Thymus (tissue), 14 donors: Measurements from ENCODE around the gene M1AP. TPM values are rescaled to one million over a fixed set of nuclear protein-coding genes. Genes with fewer than 3 reads are reported as not detected.

Experiments used
- DNase-seq, 9 donors: peaks; one replicate each; pipeline ENCODE4 v3.0.0-alpha.2; 2013; ENCODE audit warnings: low spot score in 9 of 9, low read depth in 6 of 9, missing footprints in 1 of 9
- H3K27ac ChIP-seq, 2 donors: one replicate each; pipeline ENCODE4 v1.5.1; 2013; ENCODE audit warnings: control low read depth in 1 of 2, low read depth in 1 of 2, low read length in 1 of 2, mild to moderate bottlenecking in 1 of 2, moderate library complexity in 1 of 2
- H3K27me3 ChIP-seq, 2 donors: one replicate each; pipeline ENCODE4 v1.5.1; 2013; ENCODE audit warnings: low read length in 1 of 2; ENCODE audit not compliant: control insufficient read depth in 2 of 2, insufficient read depth in 1 of 2
- H3K36me3 ChIP-seq, 2 donors: one replicate each; pipeline ENCODE4 v1.5.1; 2013; ENCODE audit warnings: low read length in 1 of 2, mild to moderate bottlenecking in 1 of 2, moderate library complexity in 1 of 2; ENCODE audit not compliant: control insufficient read depth in 2 of 2, insufficient read depth in 2 of 2
- H3K4me1 ChIP-seq, 2 donors: one replicate each; pipeline ENCODE4 v1.5.1; 2013; ENCODE audit warnings: low read length in 2 of 2; ENCODE audit not compliant: control insufficient read depth in 2 of 2, insufficient read depth in 2 of 2
- H3K4me3 ChIP-seq, 2 donors: one replicate each; pipeline ENCODE4 v1.5.1; 2013; ENCODE audit warnings: low read length in 2 of 2, control low read depth in 1 of 2, mild to moderate bottlenecking in 1 of 2
- H3K9me3 ChIP-seq, 2 donors: one replicate each; pipeline ENCODE4 v1.5.1; 2013; ENCODE audit warnings: low read length in 1 of 2, mild to moderate bottlenecking in 1 of 2; ENCODE audit not compliant: control insufficient read depth in 2 of 2, insufficient read depth in 1 of 2
- WGBS: extraction: QIAGEN DNeasy Blood & Tissue Kit; methylation state at CpG from one replicate; pipeline ENCODE4 v1.1.7; 2013; 5-methylcytosine and 5-hydroxymethylcytosine counted together
- long read RNA-seq, 10 donors: transcript quantifications; one replicate each; lab custom pipeline, GENCODE V29; 2026
- polyA plus RNA-seq: library from polyadenylated mRNA; stranded (reverse); fragments of 200-250 nt; gene quantifications from one replicate; pipeline ENCODE4 v1.2.3, GENCODE V29; 2013
- total RNA-seq: library from RNA; stranded (reverse); fragments of 120-200 nt; gene quantifications from one replicate; pipeline ENCODE4 v1.2.4, GENCODE V29; 2013
- donor health status: healthy.

M1AP gene, protein sequence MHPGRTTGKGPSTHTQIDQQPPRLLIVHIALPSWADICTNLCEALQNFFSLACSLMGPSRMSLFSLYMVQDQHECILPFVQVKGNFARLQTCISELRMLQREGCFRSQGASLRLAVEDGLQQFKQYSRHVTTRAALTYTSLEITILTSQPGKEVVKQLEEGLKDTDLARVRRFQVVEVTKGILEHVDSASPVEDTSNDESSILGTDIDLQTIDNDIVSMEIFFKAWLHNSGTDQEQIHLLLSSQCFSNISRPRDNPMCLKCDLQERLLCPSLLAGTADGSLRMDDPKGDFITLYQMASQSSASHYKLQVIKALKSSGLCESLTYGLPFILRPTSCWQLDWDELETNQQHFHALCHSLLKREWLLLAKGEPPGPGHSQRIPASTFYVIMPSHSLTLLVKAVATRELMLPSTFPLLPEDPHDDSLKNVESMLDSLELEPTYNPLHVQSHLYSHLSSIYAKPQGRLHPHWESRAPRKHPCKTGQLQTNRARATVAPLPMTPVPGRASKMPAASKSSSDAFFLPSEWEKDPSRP
- total RNA-seq (0.94 TPM), polyA plus RNA-seq (0.55 TPM)
- long read RNA-seq, donor 1 = 0 reads
- long read RNA-seq, donor 2 = 0 reads
- long read RNA-seq, donor 3 = 0 reads
- long read RNA-seq, donor 4 = 0 reads
- long read RNA-seq, donor 5 = 0 reads
- long read RNA-seq, donor 6 = 0 reads
- long read RNA-seq, donor 7 = 0 reads
- long read RNA-seq, donor 8 = 0 reads
- long read RNA-seq, donor 9 = 0 reads
- long read RNA-seq, donor 10 = 0 reads

DNA sequence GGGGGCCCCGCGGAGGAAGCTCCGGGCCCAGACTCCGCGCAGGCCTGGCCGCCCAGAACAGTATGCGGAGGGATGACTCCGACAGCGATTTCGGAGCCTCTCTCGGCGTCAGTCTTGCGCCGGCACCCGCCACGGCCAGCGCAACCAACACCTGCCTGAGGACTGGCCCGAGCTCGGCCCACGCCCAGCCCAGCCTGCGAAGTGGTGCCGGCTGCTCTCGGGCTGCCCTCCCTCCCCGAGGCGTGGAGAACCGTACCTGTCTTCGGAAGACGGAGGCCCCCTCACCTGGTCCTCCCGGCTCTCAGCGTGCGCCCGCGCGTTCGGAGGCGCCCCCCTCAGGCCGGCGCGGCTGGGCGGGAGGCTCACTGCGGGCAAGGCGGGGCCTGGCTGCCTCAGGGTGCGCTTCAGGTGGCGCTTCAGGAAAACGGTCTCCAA lies at the start of gene M1AP:
Gene M1AP (minus strand): TSS at position 322 of the 435 bp plus-strand sequence. CDS start 8,055 bp downstream, outside the sequence.
- WGBS = 22% methylated on average over 45 of the region's 45 CpGs
- DNase-seq = peak in 2 of 9 donors; percentile 12 to 18
- Histone ChIP-seq H3K27me3 (peaks cover 9 to 22% of the 10 kb centered on the region in 2 donors), H3K4me1 (peaks cover 0 to 4% of the 10 kb centered on the region in 2 donors), H3K36me3 (no peaks in the 10 kb centered on the region), H3K4me3 (peak within 1 kb of the TSS in 1 of 2 donors; percentile 18), H3K9me3 (no peaks in the 10 kb centered on the region), H3K27ac (no peak within 1 kb of the TSS)

DNA sequence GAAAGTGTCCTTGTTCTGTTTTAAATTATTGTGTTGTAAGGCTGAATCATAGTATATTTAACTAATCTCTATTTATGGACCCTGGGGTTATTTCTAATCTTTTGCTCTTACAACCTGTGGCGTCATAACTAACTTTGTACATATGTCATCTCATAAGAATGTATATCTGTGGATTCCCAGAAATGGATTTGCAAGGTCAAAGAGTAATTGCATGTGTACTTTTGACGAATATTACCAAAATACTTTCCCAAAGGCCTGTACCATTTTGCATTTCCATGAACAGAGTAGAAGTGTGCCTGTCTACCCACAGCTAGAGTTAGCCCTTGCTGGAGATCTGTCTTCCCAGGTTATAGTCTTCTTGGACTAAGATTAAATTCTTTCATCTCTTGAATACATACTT lies 48.7 kb upstream of the M1AP start:
- peaks cover 0 to 4% of the 10 kb centered on the region in 2 donors for H3K4me1 ChIP-seq
- no peak for DNase-seq
- no peaks in the 10 kb centered on the region for H3K27me3 ChIP-seq
- H3K36me3 ChIP-seq = no peaks in the 10 kb centered on the region
- WGBS = 94% methylated on average over 2 of the region's 2 CpGs
- no peak overlapping the region for H3K27ac ChIP-seq
- no peak overlapping the region for H3K4me3 ChIP-seq
- H3K9me3 ChIP-seq = no peaks in the 10 kb centered on the region

DNA sequence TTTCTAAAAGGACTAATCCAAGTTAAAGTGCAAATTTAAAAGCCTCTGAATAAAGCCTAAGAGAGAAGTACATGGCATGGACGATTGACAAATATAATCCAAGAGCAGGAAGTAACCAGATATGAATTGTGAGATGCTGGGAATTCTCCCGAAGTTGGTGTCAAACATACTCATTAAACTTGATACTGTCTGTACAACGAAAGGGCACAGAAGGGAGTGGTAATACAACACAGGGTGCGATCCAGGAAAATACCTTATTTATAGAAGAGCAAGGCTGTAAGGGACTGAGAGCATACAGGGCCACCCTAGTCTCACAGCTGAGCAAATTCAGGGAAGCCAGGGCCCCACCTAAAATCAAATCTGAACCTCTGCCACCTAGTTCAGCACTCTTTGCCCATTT lies 47.5 kb upstream of the M1AP start:
- DNase-seq = no peak
- Histone ChIP-seq H3K4me3 (no peak overlapping the region), H3K27ac (no peak overlapping the region), H3K36me3 (no peaks in the 10 kb centered on the region), H3K27me3 (no peaks in the 10 kb centered on the region), H3K4me1 (peaks cover 0 to 4% of the 10 kb centered on the region in 2 donors), H3K9me3 (no peaks in the 10 kb centered on the region)
- 92% methylated on average over 4 of the region's 4 CpGs for WGBS

DNA sequence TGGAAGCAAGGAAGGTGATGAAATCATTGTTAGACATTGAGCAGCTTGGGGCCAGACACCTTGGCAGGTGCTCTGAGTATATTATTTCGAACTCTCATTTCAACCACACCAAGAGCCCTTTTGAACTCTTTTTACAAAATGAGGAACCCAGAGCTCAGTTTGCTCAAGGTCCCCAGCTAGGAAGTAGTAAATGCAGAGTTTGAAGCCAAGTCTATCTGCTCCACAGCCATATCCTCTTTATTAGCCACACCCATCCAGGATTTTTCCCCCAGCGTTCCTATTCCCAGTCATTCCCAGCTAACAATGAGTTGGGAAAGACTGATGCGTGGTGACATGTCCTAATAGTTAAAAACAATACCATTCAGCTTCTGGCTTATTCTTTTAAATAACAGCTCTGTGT lies 46.2 kb upstream of the M1AP start:
- no peaks in the 10 kb centered on the region for H3K27me3 ChIP-seq
- H3K27ac ChIP-seq = no peak overlapping the region
- 36% methylated on average over 3 of the region's 3 CpGs for WGBS
- peak in 1 of 9 donors; percentile 23 for DNase-seq
- H3K36me3 ChIP-seq = no peaks in the 10 kb centered on the region
- H3K4me1 ChIP-seq = peaks cover 0 to 4% of the 10 kb centered on the region in 2 donors
- no peak overlapping the region for H3K4me3 ChIP-seq
- no peaks in the 10 kb centered on the region for H3K9me3 ChIP-seq

DNA sequence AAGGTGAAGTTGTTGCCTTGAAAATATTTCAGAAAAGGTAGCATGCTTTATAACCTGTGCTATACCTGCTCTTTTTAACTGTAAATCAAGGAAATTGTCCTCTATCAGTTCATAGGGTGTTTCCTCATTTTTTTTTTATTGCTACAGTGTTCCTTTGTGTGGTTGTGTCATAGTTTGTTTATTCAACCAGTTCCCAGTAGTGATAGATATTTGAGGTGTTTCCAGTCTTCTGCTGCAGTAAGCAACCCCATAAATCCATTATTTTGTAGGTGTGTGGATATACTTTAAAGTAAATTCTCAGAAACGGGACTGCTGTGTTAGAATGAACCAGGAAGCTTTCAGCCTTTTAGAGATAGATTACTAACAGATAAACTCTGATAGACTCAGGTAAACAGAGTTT lies 45.5 kb upstream of the M1AP start:
- Histone ChIP-seq H3K9me3 (no peaks in the 10 kb centered on the region), H3K4me1 (peaks cover 0 to 4% of the 10 kb centered on the region in 2 donors), H3K36me3 (no peaks in the 10 kb centered on the region), H3K4me3 (no peak overlapping the region), H3K27me3 (no peaks in the 10 kb centered on the region), H3K27ac (no peak overlapping the region)
- DNase-seq = no peak
- WGBS = 66% methylated on average over 1 of the region's 1 CpG

DNA sequence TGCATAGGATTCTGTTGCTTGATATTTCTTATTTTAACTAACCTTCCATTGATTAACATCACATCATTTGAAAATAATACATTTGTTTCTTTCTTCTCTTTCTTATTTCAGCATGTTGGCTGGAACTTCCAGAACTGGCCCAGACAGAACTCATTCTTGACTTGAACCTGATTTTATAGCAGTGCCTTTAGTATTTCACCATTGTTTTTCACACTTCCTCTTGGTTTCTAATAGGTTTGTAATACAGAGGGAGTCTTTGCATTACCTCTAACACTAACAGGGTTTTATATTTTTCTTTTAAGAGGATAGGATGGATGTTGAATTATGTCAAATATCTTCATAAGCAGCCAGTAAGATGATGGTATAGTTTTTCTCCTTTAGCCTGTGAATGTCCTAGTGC lies 45.1 kb upstream of the M1AP start:
- no peaks in the 10 kb centered on the region for H3K36me3 ChIP-seq
- no peak overlapping the region for H3K27ac ChIP-seq
- DNase-seq = no peak
- peaks cover 0 to 4% of the 10 kb centered on the region in 2 donors for H3K4me1 ChIP-seq
- no peaks in the 10 kb centered on the region for H3K9me3 ChIP-seq
- H3K27me3 ChIP-seq = no peaks in the 10 kb centered on the region
- H3K4me3 ChIP-seq = no peak overlapping the region

DNA sequence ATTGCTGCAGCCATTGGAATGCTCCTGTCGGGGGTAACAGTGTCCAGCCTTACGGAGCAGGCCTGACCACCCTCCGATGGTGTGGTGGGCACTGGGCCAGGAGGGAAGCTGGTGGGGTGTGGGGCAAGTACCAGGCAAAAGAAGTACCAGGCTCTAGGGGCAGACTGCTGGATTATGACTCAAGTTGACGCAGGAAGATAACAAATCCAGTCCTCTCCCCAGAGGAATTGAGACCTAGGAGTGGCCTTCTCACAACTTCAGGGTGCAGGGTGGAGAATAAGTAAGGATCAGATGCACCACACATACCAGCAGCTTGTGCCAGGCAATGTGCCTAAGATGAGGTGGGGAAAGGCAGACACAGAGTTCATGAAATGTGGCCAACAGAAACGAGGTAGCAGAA lies 43.8 kb upstream of the M1AP start:
- H3K27me3 ChIP-seq = no peaks in the 10 kb centered on the region
- peaks cover 0 to 4% of the 10 kb centered on the region in 2 donors for H3K4me1 ChIP-seq
- H3K27ac ChIP-seq = no peak overlapping the region
- no peak for DNase-seq
- H3K9me3 ChIP-seq = no peaks in the 10 kb centered on the region
- H3K4me3 ChIP-seq = no peak overlapping the region
- 97% methylated on average over 5 of the region's 5 CpGs for WGBS
- H3K36me3 ChIP-seq = no peaks in the 10 kb centered on the region

DNA sequence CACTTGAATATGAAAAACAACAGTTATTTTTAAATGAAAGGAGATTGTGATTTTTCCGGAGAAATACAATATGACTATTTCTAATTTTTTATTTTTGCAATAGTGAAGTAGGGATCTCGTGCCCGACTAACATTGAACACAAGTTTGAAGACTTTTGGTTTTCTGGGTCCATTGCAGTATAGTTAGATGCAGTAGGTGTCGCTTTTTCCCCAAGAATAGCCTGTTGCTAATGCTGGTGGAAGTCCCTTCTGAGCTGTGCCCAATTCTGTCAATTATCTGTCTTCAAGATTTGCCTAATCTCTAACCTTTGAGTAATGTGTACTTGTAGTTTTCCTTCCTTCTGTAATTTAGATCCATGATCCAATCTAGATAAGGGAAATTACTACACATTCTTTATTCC lies 42.4 kb upstream of the M1AP start:
- no peak overlapping the region for H3K27ac ChIP-seq
- WGBS = 10% methylated on average over 4 of the region's 4 CpGs
- H3K9me3 ChIP-seq = no peaks in the 10 kb centered on the region
- H3K27me3 ChIP-seq = no peaks in the 10 kb centered on the region
- H3K4me1 ChIP-seq = peaks cover 0 to 4% of the 10 kb centered on the region in 2 donors
- no peak overlapping the region for H3K4me3 ChIP-seq
- H3K36me3 ChIP-seq = no peaks in the 10 kb centered on the region
- DNase-seq = peak; percentile 9 to 72 (median 34)

DNA sequence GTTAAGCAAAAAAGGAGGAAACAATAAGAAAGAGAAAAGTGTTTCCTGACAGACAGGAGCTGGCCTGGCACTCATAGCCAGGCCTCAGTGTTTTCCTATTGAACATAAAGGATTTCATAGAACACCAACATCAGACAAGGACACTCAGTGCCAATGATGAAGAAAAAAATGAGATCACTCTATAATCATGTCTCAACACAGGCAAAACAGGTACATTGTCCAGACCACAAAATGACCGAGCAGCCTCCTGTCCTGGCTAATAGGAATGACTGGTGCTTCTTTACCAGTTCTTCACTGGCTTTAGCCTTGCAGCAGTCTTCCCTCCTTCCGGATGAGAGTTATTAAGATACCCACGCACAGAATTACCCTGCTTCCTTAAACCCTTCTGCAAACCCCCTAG lies 41.5 kb upstream of the M1AP start:
- H3K27me3 ChIP-seq = no peaks in the 10 kb centered on the region
- no peak overlapping the region for H3K27ac ChIP-seq
- H3K9me3 ChIP-seq = no peaks in the 10 kb centered on the region
- WGBS = 95% methylated on average over 3 of the region's 3 CpGs
- no peak for DNase-seq
- H3K4me1 ChIP-seq = peaks cover 0 to 4% of the 10 kb centered on the region in 2 donors
- H3K36me3 ChIP-seq = no peaks in the 10 kb centered on the region
- H3K4me3 ChIP-seq = no peak overlapping the region
